Measurements from ENCODE around the gene COL7A1. TPM values are rescaled to one million over a fixed set of nuclear protein-coding genes. Genes with fewer than 3 reads are reported as not detected.

Gene COL7A1
- total and polyA plus RNA-seq, 2 donors (not counting 1 experiment from before 2014, with no cell fraction given): 0.75 to 2.1 TPM

DNA sequence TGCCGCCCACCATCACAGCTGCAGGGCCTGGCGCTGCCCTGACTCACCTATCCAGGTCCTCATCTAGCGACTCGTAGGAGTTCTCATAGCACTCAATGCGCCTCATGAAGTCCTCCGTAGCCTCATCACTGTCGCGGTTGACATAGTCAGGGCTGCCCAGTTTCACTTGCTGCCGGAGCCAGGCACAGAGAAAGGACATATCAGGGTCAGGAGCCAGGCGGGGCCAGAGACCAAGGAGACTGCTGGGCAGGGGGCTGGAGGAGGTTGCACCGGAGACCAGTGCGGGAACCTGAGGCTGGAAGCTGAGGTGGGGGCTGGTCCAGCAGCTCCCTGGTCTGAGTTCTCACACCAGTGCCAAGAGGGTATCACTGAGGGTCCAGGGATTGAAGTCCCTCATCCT, 56.7 kb downstream of the COL7A1 start:
- H3K9me3 ChIP-seq (ENCODE audit: control extremely low read depth in 1 of 3, control insufficient read depth in 2 of 3, insufficient read depth in 1 of 3, low read length in 2 of 3): no peaks in the 10 kb centered on the region
- no peaks in the 10 kb centered on the region for H4K20me1 ChIP-seq (ENCODE audit: control insufficient read depth, insufficient read depth, low read length, poor library complexity, severe bottlenecking)
- no peak overlapping the region for H3K9ac ChIP-seq (ENCODE audit: low read length)
- Mint-ChIP-seq H3K9me3 (ENCODE audit: insufficient read depth) (no peaks in the 10 kb centered on the region), H3K27ac (no peak overlapping the region), H3K27me3 (no peaks in the 10 kb centered on the region), H3K4me1 (no peaks in the 10 kb centered on the region), H3K4me3 (no peak overlapping the region)
- CTCF ChIA-PET: no interaction called here
- POLR2A ChIA-PET: no interaction called here
- H3K4me3 ChIP-seq (ENCODE audit: control extremely low read depth in 1 of 5, extremely low read depth in 1 of 5, insufficient read depth in 1 of 5, low read depth in 2 of 5, low read length in 4 of 5): no peak overlapping the region
- no peaks in the 10 kb centered on the region for H3K4me1 ChIP-seq (ENCODE audit: control insufficient read depth in 2 of 2, insufficient read depth in 2 of 2, low read length in 2 of 2)
- TF ChIP-seq EZH2 (IDR thresholded peaks at IDR 0.05; ENCODE audit: borderline replicate concordance, insufficient read depth, low read depth, low read length, poor library complexity, severe bottlenecking): no peak
- TF ChIP-seq, protein P1, sequence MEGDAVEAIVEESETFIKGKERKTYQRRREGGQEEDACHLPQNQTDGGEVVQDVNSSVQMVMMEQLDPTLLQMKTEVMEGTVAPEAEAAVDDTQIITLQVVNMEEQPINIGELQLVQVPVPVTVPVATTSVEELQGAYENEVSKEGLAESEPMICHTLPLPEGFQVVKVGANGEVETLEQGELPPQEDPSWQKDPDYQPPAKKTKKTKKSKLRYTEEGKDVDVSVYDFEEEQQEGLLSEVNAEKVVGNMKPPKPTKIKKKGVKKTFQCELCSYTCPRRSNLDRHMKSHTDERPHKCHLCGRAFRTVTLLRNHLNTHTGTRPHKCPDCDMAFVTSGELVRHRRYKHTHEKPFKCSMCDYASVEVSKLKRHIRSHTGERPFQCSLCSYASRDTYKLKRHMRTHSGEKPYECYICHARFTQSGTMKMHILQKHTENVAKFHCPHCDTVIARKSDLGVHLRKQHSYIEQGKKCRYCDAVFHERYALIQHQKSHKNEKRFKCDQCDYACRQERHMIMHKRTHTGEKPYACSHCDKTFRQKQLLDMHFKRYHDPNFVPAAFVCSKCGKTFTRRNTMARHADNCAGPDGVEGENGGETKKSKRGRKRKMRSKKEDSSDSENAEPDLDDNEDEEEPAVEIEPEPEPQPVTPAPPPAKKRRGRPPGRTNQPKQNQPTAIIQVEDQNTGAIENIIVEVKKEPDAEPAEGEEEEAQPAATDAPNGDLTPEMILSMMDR (IDR thresholded peaks at IDR 0.05): no peak
- no peak overlapping the region for H2AFZ ChIP-seq (ENCODE audit: insufficient read depth, low read depth, low read length, poor library complexity, severe bottlenecking)
- WGBS (ENCODE audit: insufficient coverage): 93% methylated on average over 11 of the region's 12 CpGs
- no peak overlapping the region for H3K27ac ChIP-seq (ENCODE audit: low read length in 2 of 2)
- ATAC-seq (ENCODE audit: low read depth): no peak
- no peaks in the 10 kb centered on the region for H3K36me3 ChIP-seq (replicated peaks in 1 of 2; ENCODE audit: control extremely low read depth in 1 of 2, control insufficient read depth in 1 of 2, extremely low read depth in 1 of 2, insufficient read depth in 2 of 2, low read length in 1 of 2)
- no peaks in the 10 kb centered on the region for H3K79me2 ChIP-seq (ENCODE audit: control insufficient read depth, insufficient read depth, low read length)
- no peak overlapping the region for H3K4me2 ChIP-seq (replicated peaks; ENCODE audit: low read depth, low read length, poor library complexity, severe bottlenecking)
- H3K27me3 ChIP-seq (replicated peaks in 1 of 4; ENCODE audit: control extremely low read depth in 1 of 4, control insufficient read depth in 3 of 4, insufficient read depth in 4 of 4, low read length in 3 of 4): peaks cover 0 to 6% (median 0%) of the 10 kb centered on the region in 4 experiments
- intact Hi-C loops (cut with micrococcal nuclease): no loop called here
- no peak for DNase-seq

DNA sequence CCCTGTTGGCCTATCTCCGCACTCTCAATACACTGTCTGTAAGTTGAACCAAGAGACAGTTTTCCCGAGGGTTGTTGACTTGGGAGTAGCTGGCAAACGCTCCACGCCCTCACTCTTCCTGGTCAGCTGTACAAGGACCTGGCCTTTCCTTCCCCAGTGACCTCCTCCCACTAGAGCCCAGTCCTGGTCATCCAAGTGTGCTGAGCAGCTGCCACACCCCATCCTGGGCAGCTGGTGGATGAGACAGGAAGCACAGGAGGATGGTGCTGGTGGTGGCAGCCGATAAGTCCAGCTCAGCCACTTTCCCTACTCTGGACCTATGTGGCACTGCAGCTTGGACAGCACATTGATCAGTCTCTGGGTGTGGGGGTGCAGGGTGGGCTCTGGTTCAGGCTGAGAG, 58.3 kb downstream of the COL7A1 start:
- Histone ChIP-seq H3K4me3 (ENCODE audit: control extremely low read depth in 1 of 5, extremely low read depth in 1 of 5, insufficient read depth in 1 of 5, low read depth in 2 of 5, low read length in 4 of 5) (no peak overlapping the region), H3K36me3 (replicated peaks in 1 of 2; ENCODE audit: control extremely low read depth in 1 of 2, control insufficient read depth in 1 of 2, extremely low read depth in 1 of 2, insufficient read depth in 2 of 2, low read length in 1 of 2) (no peaks in the 10 kb centered on the region), H3K4me1 (ENCODE audit: control insufficient read depth in 2 of 2, insufficient read depth in 2 of 2, low read length in 2 of 2) (no peaks in the 10 kb centered on the region), H3K9me3 (ENCODE audit: control extremely low read depth in 1 of 3, control insufficient read depth in 2 of 3, insufficient read depth in 1 of 3, low read length in 2 of 3) (no peaks in the 10 kb centered on the region), H3K27ac (ENCODE audit: low read length in 2 of 2) (no peak overlapping the region), H3K79me2 (ENCODE audit: control insufficient read depth, insufficient read depth, low read length) (no peaks in the 10 kb centered on the region), H2AFZ (ENCODE audit: insufficient read depth, low read depth, low read length, poor library complexity, severe bottlenecking) (no peak overlapping the region), H3K9ac (ENCODE audit: low read length) (no peak overlapping the region), H4K20me1 (ENCODE audit: control insufficient read depth, insufficient read depth, low read length, poor library complexity, severe bottlenecking) (no peaks in the 10 kb centered on the region), H3K4me2 (replicated peaks; ENCODE audit: low read depth, low read length, poor library complexity, severe bottlenecking) (no peak overlapping the region), H3K27me3 (replicated peaks in 1 of 4; ENCODE audit: control extremely low read depth in 1 of 4, control insufficient read depth in 3 of 4, insufficient read depth in 4 of 4, low read length in 3 of 4) (no peaks in the 10 kb centered on the region)
- no peak for TF ChIP-seq EZH2 (IDR thresholded peaks at IDR 0.05; ENCODE audit: borderline replicate concordance, insufficient read depth, low read depth, low read length, poor library complexity, severe bottlenecking)
- TF ChIP-seq, protein P1 (IDR thresholded peaks at IDR 0.05): no peak
- ATAC-seq (ENCODE audit: low read depth) (no peak), DNase-seq (no peak)
- Mint-ChIP-seq H3K27me3 (no peaks in the 10 kb centered on the region), H3K9me3 (ENCODE audit: insufficient read depth) (no peaks in the 10 kb centered on the region), H3K27ac (no peak overlapping the region), H3K4me1 (no peaks in the 10 kb centered on the region), H3K4me3 (no peak overlapping the region)
- WGBS (ENCODE audit: insufficient coverage): 87% methylated on average over 5 of the region's 5 CpGs
- ChIA-PET POLR2A (no interaction called here), CTCF (no interaction called here)
- intact Hi-C loops (cut with micrococcal nuclease): no loop called here

Measured in B cell (primary cell).